Stimulated activated CD4-positive, alpha-beta T cell treated with anti-CD3 and anti-CD28 coated beads, Interleukin-12 subunit alpha, Interleukin-12 subunit beta, amount 100 ng/mL, for 48 hours (primary cell): ENCODE measurements around the gene NAT8.
A peak's percentile ranks its signal among the peaks of the same experiment; 100 is the strongest.
"Not testable (repeated sequence)": the region's sequence is repeated elsewhere in the genome, so short reads cannot be mapped to it uniquely, and the experiment has no call there.

Experiments used
- DNase-seq, 3 donors: peaks; one replicate each; pipeline ENCODE4 v3.0.0-alpha.2; 2020; ENCODE audit warnings: low read depth in 2 of 3, low spot score in 1 of 3

The NAT8 gene, protein sequence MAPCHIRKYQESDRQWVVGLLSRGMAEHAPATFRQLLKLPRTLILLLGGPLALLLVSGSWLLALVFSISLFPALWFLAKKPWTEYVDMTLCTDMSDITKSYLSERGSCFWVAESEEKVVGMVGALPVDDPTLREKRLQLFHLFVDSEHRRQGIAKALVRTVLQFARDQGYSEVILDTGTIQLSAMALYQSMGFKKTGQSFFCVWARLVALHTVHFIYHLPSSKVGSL

DNA sequence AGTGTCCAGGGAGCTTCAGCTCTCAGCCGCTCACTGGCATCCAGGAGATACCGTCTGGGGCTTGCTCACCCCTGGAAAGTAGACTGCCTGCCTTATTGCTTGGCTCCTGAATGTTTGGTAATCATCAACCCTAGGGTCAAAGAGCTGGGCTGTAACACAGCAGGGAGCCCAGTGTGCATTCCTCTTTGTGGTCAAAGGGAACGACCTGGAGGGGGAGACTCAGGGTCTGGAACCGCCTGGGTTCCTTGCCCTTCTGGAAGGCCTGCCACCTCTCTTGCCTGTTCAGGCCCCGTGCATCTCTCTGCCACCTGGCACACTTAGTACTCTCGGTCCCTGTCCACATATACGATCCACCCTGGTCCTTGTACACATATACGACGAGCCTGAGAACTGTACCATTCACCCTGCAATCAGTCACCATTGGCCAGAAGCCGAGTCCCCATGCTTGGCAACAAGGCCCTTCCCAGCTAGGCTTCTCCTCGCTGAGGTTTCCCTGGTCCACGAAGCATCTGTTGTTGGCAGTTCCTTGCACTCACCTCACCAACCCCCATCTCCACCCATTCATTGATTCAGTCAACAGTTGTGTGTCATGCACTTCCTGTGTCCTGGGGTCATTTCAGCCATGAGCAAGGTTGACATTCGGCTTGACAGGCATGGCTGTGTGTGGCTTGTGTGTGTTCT, at the start of gene NAT8:
Gene NAT8 (minus strand): TSS at position 85 of the 681 bp plus-strand sequence. CDS start 794 bp downstream, outside the sequence.
- no peak for DNase-seq

DNA sequence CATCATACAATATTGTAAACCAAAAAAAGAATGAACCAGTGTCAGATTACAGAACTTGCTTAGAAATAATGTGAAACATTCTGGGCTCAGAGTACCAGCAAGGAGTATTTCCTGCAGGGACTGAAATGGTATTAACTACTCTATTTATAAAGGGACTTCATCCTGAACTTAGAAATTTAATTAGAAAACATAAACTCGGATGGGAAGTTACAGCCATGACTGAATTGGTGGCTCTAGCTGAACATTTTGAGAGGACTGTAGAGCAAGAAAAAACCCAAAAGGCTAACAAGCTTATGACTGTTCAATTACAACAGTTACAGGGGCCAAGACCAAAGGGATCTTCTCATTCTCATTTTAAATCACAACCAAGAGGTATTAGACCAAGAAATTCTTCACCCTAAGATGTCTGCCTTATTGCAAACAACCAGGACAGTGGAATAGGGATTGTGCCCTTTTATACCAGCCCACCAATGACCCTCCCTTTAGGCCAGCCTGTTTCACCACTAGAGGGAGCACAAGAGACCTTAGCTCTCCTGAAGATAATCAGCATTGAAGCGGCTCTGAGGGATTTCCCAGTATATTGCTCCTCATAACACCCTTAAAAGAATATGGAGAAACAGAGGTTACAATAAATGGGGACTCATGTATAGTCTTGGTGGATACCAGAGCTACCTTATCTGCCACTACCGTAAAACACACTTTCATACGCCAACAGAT, 48.3 kb upstream of the NAT8 start:
- DNase-seq: peak in 2 of 3 donors; percentile 13 to 26

DNA sequence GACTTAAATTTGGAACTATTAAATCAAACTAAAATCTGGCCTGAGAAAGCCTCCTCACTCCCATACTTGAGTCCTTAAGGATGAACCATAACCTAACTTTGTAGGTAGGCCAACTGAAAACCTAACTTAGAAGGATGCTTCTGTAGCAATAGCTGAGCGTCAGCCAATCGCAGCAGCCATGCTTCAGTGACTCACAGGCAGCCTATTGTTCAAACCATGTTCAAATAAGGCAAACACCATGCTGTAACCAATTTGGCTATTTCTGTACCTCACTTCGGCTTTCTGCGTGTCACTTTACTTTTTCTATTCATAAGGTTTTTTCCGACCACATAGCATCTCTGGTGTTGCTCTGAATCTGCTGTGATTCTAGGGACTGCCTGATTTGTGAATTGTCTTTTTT, 46.3 kb upstream of the NAT8 start:
- DNase-seq: not testable (repeated sequence)

DNA sequence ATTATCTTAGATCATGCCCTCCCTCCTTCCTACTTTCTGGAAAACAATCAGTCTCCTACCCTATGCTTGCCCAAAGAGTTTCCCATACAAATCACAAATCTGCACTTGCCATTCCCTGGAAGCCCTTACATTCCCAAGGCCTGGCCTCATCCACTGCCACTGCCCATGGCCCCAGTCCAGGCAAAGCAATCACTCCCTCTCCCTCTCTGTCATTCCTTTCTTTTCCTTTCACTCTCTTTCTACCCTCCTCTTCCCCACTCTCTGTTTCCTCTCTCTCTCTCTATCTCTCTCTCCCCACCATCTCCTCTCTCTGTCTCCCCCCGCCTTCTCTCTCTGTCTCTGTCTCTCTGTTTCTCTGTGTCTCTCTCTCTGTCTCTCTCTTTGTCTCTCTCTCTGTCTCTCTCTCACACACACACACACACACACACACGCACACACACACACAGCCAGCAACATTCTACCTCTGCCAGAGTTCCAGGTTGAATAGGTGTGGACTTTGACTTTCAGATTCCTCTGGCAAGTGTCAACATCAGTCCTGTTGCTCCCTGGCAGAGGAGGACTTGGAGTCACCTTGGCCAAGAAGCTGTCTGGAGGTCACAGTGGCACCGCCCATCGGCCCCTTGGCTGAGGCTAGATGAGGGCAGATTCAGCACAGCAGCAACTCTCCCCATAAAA, 43.7 kb upstream of the NAT8 start:
- no peak for DNase-seq

DNA sequence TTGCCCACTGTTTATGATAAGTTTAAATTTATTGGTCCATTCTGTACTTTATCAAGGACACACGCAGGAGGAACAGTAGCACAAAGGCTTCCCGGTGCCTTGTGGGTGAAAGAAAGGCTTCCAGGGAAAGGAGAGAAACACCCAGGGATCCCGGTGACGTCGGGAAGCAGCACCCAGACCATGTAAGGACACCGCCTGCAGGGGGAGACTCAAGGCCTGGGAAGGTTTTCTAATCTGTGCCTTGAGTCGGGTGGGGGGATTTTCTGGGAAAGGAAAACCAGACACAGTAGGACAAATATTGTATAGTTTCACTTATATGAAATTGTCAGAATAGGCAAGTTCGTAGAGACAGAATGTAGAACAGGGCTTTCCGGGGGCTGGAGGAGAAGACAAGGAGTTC, 42.7 kb upstream of the NAT8 start:
- not testable (repeated sequence) for DNase-seq

DNA sequence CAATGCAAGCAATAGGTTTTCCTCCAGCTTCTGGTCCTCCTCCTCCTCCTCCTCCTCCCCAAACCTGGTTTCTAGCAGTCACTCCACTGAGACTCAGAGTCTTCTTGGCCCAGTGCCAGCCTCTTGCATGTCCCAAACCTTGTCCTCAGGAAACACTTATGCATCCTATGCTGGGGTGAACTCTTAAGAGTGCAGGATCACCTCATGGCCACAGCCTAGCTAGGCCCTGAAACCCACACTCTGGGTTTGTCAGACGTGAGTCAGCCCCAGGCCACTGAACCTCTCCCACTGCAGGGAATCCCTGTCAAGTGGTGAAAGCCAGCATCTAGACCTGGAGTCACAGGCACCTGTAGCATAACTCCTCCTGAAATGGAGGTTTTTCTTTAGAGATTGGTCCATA, 42.1 kb upstream of the NAT8 start:
- DNase-seq: not testable (repeated sequence)

DNA sequence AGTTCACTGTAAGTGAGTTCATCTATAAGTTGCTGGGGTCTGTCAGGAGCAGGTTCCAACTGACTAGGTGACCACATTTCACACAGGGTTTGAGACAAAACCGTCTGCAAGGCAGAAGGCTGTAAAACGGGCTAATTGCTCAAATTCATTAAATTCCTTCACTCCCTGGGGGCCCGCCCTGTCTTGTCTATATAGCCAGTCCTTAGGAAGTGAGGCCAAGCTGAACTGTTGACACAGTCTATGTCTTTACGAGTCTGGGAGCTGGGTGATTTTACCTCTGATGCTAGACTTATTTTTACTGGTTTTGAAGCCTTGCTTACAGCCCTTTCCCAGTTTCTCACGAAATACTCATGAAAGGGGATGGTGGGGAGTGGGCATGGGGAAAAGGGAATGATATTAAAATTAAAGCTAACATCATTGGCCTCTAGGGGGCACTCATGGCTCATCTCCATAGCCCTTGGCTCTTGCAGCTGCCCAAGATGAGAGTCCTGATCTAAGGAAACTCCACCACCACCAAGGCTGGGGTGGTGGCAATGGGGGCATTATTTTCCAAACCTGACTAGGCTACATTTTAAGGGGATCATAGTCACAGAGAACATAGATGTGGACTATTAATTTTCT, 37.8 kb upstream of the NAT8 start:
- DNase-seq: peak in 2 of 3 donors; percentile 5 to 31

DNA sequence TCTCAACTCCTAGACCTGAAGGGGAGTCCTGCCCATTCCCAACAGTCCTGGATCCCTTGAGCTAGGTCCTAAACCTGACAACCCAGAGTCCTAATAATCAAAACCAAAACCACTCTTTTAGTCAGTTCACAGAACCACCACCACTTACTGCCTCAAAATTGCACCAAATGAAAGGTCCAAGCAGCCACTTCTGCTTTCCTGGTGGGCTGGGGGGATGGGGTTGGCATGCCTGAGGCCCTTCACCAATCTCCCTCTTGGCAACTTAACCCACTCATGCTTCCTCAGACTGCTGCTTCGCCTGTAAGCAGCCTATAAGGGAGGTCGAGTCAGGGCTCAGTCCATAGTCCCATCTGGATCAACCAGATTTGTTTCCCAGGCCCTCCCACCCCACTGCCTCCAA, 37.0 kb upstream of the NAT8 start:
- not testable (repeated sequence) for DNase-seq

DNA sequence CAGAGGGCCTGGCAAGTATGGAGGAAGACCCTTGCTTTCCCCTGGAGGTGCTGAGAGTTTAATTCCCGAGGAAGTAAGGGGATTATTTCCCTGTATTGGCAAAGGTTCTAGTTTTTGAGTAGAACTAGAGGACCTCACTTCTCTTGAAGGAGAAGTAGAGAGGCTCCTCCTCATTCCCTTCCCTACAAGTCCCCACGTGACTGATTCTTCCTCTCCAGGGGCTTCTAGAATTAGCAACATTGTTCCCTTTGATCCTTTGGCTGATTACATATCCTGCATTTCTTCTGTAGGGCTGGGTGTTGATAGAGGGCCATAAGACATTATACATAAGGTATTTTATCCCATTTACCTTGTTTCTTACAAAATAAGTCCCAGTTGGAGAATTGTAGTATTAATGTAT, 35.8 kb upstream of the NAT8 start:
- not testable (repeated sequence) for DNase-seq

DNA sequence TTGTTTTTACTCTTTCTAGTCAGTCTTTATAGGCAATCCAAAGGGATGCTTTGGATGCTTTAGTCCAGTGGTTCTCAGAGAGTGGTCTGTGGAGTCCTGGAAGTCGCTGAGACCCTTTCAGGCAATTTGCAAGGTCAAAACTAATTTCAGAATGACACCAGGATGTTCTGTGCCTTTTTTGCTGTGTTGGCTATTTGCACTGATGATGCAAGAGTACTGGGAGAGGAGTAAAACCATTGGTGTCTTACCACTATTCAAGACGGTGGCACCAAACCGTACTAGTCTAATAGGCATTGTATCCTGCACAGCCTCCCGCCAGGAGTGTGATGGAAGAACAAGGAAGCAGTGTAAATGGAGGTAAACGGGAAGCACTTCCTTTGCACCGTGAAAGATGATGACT, 34.0 kb upstream of the NAT8 start:
- not testable (repeated sequence) for DNase-seq

DNA sequence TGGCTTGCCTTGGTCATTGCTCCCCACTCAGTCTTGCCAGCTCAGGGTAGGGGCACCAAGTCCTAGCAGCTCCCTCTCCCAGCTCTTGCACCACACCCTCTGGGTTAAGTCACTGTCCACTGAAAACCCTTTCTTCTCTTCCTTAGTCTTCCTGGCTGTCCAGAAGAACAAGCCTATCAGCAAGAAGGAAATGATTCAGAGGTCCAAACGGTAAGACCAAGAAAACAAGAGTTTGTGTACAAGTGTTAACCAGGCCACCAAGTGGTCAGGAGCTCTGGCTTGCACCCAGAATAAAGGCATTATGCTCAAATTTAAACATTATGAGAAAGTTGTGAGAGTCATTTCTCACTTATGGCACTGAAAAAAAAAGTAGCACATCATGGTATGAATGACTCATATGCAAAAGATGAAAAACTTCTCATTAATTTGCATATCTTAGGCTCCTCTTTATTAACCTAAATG, 32.5 kb upstream of the NAT8 start:
- DNase-seq: not testable (repeated sequence)

DNA sequence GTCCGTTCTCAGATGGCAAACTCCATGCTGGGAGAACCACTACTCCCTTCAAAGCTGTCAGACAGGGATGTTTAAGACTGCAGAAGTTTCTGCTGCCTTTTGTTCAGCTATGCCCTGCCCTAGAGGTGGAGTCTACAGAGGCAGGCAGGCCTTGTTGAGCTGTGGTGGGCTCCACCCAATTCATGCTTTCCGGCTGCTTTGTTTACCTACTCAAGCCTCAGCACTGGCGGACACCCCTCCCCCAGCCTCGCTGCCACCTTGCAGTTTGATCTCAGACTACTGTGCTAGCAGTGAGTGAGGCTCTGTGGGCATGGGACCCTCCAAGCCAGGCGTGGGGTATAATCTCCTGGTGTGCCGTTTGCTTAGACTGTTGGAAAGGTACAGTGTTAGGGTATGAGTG, 27.8 kb upstream of the NAT8 start:
- DNase-seq: not testable (repeated sequence)

DNA sequence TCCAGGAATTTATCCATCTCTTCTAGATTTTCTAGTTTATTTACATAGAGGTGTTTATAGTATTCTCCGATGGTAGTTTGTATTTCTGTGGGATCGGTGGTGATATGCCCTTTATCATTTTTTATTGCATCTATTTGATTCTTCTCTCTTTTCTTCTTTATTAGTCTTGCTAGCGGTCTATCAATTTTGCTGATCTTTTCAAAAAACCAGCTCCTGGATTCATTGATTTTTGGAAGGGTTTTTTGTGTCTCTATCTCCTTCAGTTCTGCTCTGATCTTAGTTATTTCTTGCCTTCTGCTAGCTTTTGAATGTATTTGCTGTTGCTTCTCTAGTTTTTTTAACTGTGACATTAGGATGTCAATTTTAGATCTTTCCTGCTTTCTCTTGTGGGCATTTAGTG, 25.0 kb upstream of the NAT8 start:
- DNase-seq: not testable (repeated sequence)

DNA sequence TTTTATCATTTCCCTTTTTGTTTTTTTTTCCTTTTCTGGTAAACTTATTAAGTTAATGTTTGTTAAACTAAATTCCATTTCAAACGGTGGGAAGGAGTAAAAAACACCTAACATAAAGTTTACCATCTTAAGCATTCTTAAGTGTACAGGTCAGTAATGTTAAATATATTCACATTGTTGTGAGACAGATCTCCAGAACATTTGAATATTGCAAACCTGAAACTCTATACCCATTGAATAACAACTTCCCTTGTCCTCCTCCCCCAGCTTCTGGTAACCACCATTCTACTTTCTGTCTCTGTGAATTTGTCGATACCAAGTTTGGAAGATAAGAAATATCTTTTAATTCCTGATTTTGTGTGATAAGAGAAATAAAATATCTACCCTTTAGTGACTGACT, 12.0 kb upstream of the NAT8 start:
- DNase-seq: no peak

DNA sequence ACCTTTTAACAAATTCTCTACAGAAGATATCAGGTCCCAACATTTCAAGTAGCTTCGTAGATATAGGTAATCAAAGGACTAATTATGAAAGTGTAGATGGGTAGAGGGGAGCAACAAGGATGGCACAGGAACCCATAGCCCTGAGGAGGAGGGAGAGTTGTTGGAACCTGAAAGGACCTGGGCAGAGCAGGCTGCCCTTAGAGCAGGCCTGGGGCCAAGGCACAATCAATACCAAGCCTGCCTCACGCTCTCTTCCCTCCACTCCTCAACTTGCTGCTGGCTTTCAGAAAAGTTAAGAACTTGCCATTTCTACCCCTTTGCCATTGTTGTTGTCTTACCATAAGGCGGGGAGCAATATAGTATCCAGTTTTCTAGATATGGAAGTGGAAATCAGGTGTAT, 10.1 kb upstream of the NAT8 start:
- no peak for DNase-seq

DNA sequence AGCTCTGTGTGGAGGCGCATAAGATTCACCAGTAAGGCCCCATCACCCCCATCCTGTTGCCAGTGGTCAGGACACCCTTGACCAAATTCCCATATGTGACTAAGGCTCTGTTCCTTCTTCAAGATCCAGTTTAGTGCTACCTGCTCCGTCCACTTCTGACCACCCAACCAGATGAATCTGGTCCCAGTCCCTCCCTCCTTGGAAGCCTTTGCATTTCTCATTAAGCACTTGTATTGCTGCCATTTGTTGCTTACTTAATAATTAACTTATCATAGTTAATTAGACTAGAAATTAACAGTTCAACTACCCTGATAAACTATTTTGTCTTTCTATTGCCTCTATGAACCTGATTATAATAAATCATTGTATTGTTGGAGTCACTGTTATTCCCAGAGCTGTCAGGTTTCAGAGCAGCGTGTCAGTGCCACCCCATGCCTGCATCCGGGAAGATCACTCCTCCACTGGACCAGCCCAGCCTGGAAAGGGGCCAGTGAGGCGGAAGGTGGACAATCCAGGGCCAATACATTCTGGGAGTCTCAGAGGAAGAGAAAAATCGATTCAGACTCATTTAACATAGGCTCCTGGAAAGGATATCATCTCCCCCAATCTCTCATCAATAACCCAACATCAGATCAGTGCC, 9.5 kb upstream of the NAT8 start:
- no peak for DNase-seq

DNA sequence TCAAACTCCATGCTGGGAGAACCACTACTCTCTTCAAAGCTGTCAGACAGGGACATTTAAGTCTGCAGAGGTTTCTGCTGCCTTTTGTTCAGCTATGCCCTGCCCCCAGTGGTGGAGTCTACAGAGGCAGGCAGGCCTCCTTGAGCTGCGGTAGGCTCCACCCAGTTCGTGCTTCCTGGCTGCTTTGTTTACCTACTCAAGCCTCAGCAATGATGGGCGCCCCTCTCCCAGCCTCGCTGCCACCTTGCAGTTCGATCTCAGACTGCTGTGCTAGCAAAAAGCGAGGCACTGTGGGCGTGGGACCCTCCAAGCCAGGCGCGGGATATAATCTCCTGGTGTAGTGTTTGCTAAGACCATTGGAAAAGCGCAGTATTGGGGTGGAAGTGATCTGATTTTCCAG, 5.5 kb upstream of the NAT8 start:
- DNase-seq: not testable (repeated sequence)

DNA sequence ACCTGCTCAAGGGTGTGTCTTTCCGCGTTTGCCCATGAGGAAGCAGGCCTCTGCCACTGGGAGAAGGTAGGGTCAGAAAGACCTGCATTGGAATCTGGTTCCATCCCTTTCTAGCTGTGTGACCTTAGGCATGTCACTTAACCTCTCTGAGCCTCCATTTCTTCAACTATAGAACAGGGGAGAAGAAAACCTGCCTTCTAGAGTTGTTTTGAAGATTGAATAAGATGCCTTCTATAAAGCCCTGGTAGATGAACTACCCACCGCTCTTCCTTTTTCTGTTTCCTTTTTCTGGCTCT, 507 bp downstream of the NAT8 start:
- DNase-seq: no peak

DNA sequence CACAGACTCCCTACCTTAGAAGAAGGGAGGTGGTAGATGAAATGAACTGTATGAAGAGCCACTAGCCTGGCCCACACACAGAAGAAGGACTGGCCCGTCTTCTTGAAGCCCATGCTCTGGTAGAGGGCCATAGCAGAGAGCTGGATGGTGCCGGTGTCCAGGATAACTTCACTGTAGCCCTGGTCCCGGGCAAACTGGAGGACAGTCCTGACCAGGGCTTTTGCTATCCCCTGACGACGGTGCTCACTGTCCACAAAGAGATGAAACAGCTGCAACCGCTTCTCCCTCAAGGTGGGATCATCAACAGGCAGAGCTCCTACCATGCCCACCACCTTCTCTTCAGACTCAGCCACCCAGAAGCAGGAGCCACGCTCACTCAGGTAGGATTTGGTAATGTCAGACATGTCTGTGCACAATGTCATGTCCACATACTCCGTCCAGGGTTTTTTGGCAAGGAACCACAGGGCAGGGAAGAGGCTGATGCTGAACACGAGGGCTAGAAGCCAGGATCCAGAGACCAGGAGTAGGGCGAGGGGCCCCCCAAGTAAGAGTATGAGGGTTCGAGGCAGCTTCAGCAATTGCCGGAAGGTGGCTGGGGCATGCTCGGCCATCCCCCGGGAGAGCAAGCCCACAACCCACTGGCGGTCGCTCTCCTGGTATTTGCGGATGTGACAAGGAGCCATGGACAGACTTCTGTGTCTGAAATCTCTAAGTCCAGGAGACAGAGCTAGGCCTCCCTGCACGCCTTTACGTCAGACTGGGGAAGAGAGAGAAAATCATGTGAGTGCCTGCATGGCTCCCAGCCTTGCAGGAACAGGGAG, 1.1 kb downstream of the NAT8 start:
- no peak for DNase-seq

DNA sequence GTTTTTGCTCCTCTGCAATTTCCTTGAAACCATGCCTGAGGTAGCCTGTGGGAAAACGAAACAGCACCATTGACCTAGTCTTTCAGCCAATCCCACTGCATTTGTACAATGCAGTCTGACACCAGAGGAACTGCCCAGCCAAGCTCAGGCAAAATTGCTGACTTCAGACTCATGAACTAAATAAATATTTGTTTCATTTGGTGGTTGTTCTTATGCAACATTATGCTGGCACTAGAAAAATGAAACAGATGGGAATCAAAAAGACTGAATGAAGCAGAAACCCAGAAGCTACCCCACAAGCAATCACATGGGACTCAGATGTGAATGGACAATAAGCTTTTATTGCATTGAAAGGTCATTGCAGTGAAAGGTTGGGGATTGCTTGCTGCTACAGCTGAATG, 1.7 kb downstream of the NAT8 start:
- no peak for DNase-seq
